HG03066 (cell line): Measurements from ENCODE around the gene PWP2.
"Not testable (repeated sequence)": the region's sequence is repeated elsewhere in the genome, so short reads cannot be mapped to it uniquely, and the experiment has no call there.

Experiments
- ATAC-seq: cut with Tn5 transposase; IDR thresholded peaks from one replicate; pipeline ENCODE4 v1.9.1; 2021; ENCODE audit warnings: low read depth; ENCODE audit not compliant: unreplicated experiment

PWP2 gene

GRCh38 chr21:44127827-44128226 is 20.6 kb downstream of the PWP2 start:
- not testable (repeated sequence) for ATAC-seq

GRCh38 chr21:44133715-44134057 is 26.5 kb downstream of the PWP2 start:
- not testable (repeated sequence) for ATAC-seq

GRCh38 chr21:44134732-44135131 is 27.5 kb downstream of the PWP2 start:
- not testable (repeated sequence) for ATAC-seq

- not testable (repeated sequence) for ATAC-seq
These were observed 30.8 kb downstream of the PWP2 start for GRCh38 chr21:44138039-44138438.

- ATAC-seq: not testable (repeated sequence)
These were observed 32.8 kb downstream of the PWP2 start for GRCh38 chr21:44139787-44140551.

GRCh38 chr21:44140552-44140932 is 33.3 kb downstream of the PWP2 start:
- not testable (repeated sequence) for ATAC-seq

GRCh38 chr21:44142470-44142869 is 35.3 kb downstream of the PWP2 start:
- not testable (repeated sequence) for ATAC-seq

GRCh38 chr21:44143380-44143779 is 36.2 kb downstream of the PWP2 start:
- ATAC-seq: not testable (repeated sequence)

- not testable (repeated sequence) for ATAC-seq
These were observed 36.8 kb downstream of the PWP2 start for GRCh38 chr21:44143996-44144395.

GRCh38 chr21:44144784-44145602 is 37.8 kb downstream of the PWP2 start:
- not testable (repeated sequence) for ATAC-seq

GRCh38 chr21:44145616-44146015 is 38.4 kb downstream of the PWP2 start:
- ATAC-seq: not testable (repeated sequence)

GRCh38 chr21:44147108-44147507 is 39.9 kb downstream of the PWP2 start:
- not testable (repeated sequence) for ATAC-seq

- ATAC-seq: not testable (repeated sequence)
These were observed 43.1 kb downstream of the PWP2 start for GRCh38 chr21:44150255-44150654.

- ATAC-seq: not testable (repeated sequence)
These were observed 46.2 kb downstream of the PWP2 start for GRCh38 chr21:44153214-44153888.

- not testable (repeated sequence) for ATAC-seq
These were observed 46.7 kb downstream of the PWP2 start for GRCh38 chr21:44153889-44154228.

- ATAC-seq: peak; percentile 10
These were observed 47.6 kb downstream of the PWP2 start for GRCh38 chr21:44154816-44155230.

GRCh38 chr21:44155231-44155993 is 48.2 kb downstream of the PWP2 start:
- ATAC-seq: peak; percentile 40

- ATAC-seq: not testable (repeated sequence)
These were observed 48.8 kb downstream of the PWP2 start for GRCh38 chr21:44155994-44156380.

- not testable (repeated sequence) for ATAC-seq
These were observed 50.4 kb downstream of the PWP2 start for GRCh38 chr21:44157439-44158081.

- ATAC-seq: not testable (repeated sequence)
These were observed 50.9 kb downstream of the PWP2 start for GRCh38 chr21:44158082-44158468.
